A549 (cell line): ENCODE results near the gene ACIN1. TPM values are rescaled to one million over a fixed set of nuclear protein-coding genes. Genes with fewer than 3 reads are reported as not detected.

Experiments used
- ATAC-seq, 2 experiments: fragments of 200-7000 bp in 1 of 2; fragments of >200 bp in 1 of 2; cut with Nextera tagmentation in 1 of 2; cut with Tn5 transposase in 1 of 2; 3 replicates each; pipeline versions ENCODE4 v1.8.0 to v1.9.1; 2018 to 2020; ENCODE audit warnings: mild to moderate bottlenecking in 1 of 2, moderate library complexity in 1 of 2
- CTCF ChIA-PET: fragments of 300-600 bp; sonication (Branson Sonifier 250); formaldehyde crosslinking; extraction: SDS; loops from one replicate; lab custom pipeline; 2021; ENCODE audit warnings: antibody characterized with exemption, inconsistent platforms; lab: Yijun Ruan, JAX
- POLR2A ChIA-PET: fragments of 350-600 bp; formaldehyde crosslinking; extraction: SDS; loops from one replicate; lab custom pipeline; 2021; ENCODE audit warnings: antibody characterized with exemption, inconsistent platforms; lab: Yijun Ruan, JAX
- DNase-seq, 2 experiments: peaks; one replicate each; pipeline versions ENCODE4 v3.0.0 to v3.0.0-alpha.2; 2011 to 2016; ENCODE audit warnings: low read depth in 1 of 2, low spot score in 1 of 2
- FAIRE-seq: peaks from 2 replicates; lab custom pipeline; 2011; peaks lifted over from hg19 to GRCh38; lab: Jason Lieb, UNC
- H3K27ac ChIP-seq, 2 experiments: fragments of >200 bp; sonication (Bioruptor Twin); formaldehyde crosslinking; 3 replicates each; pipeline ENCODE4 v1.5.1; 2016 to 2017
- H3K4me1 ChIP-seq: fragments of >200 bp; sonication (Bioruptor Twin); formaldehyde crosslinking; 3 replicates; pipeline ENCODE4 v1.6.1; 2016
- H3K4me2 ChIP-seq: fragments of >200 bp; sonication (Bioruptor Twin); formaldehyde crosslinking; 3 replicates; pipeline ENCODE4 v1.6.1; 2016
- H3K4me3 ChIP-seq: fragments of >200 bp; sonication (Bioruptor Twin); formaldehyde crosslinking; 3 replicates; pipeline ENCODE4 v1.5.1; 2016
- H3K9me3 ChIP-seq: fragments of >200 bp; sonication (Bioruptor Twin); formaldehyde crosslinking; 3 replicates; pipeline ENCODE4 v1.6.1; 2016
- ATOH8 ChIP-seq: fragments of 250-450 bp; sonication (Bioruptor Pico); IDR thresholded peaks from 2 replicates; pipeline ENCODE4 v1.5.0; 2020; ENCODE audit warnings: low read depth, mild to moderate bottlenecking, moderate library complexity
- CBX2 ChIP-seq: fragments of 200-600 bp; sonication (generic); IDR thresholded peaks from 2 replicates; pipeline ENCODE4 v1.6.1; 2016; ENCODE audit warnings: low read depth, mild to moderate bottlenecking, borderline replicate concordance
- CBX8 ChIP-seq: fragments of 200-600 bp; sonication (generic); IDR thresholded peaks from 2 replicates; pipeline ENCODE4 v1.6.1; 2016
- CEBPB ChIP-seq, 2 experiments: fragments of >200 bp in 1 of 2; sonication (Bioruptor Twin) in 1 of 2; formaldehyde crosslinking in 1 of 2; IDR thresholded peaks; 2 replicates each; pipeline ENCODE4 v1.6.1; 2012 to 2016
- E2F6 ChIP-seq: IDR thresholded peaks from 2 replicates; pipeline ENCODE4 v1.6.1; 2012; ENCODE audit warnings: low read depth, borderline replicate concordance
- EHMT2 ChIP-seq: fragments of 200-600 bp; sonication (generic); IDR thresholded peaks from 2 replicates; pipeline ENCODE4 v1.6.1; 2016; ENCODE audit warnings: antibody characterized with exemption, low read depth, mild to moderate bottlenecking, moderate library complexity
- FOSB ChIP-seq: fragments of 250-450 bp; sonication (Bioruptor Pico); IDR thresholded peaks from 2 replicates; pipeline ENCODE4 v1.5.0; 2020; ENCODE audit warnings: mild to moderate bottlenecking, moderate library complexity
- FOSL2 ChIP-seq, 2 experiments: fragments of 450-650 bp in 1 of 2; fragments of >200 bp in 1 of 2; sonication (Bioruptor Twin) in 1 of 2; formaldehyde crosslinking; IDR thresholded peaks; 2 replicates each; pipeline versions ENCODE4 v1.5.0 to v1.6.1; 2016 to 2020; ENCODE audit warnings: mild to moderate bottlenecking in 1 of 2, moderate library complexity in 1 of 2
- FOXS1 ChIP-seq: fragments of 250-450 bp; sonication (Bioruptor Pico); IDR thresholded peaks from 2 replicates; pipeline ENCODE4 v1.5.0; 2020; ENCODE audit warnings: mild to moderate bottlenecking, moderate library complexity
- HMGXB4 ChIP-seq: fragments of 250-450 bp; sonication (Bioruptor Pico); IDR thresholded peaks from 2 replicates; pipeline ENCODE4 v1.5.0; 2021; ENCODE audit warnings: mild to moderate bottlenecking, moderate library complexity, borderline replicate concordance
- HOXA7 ChIP-seq: fragments of 250-450 bp; sonication (Bioruptor Pico); IDR thresholded peaks from 2 replicates; pipeline ENCODE4 v1.5.0; 2020; ENCODE audit warnings: mild to moderate bottlenecking, moderate library complexity
- HOXB13 ChIP-seq: fragments of 250-450 bp; sonication (Bioruptor Pico); IDR thresholded peaks from 2 replicates; pipeline ENCODE4 v1.5.0; 2020; ENCODE audit warnings: low read depth, mild to moderate bottlenecking, moderate library complexity
- KDM5A ChIP-seq: fragments of 200-600 bp; sonication (generic); IDR thresholded peaks from 2 replicates; pipeline ENCODE4 v1.6.1; 2016; ENCODE audit warnings: antibody characterized with exemption, mild to moderate bottlenecking
- MAFK ChIP-seq: fragments of 450-650 bp; IDR thresholded peaks from 2 replicates; pipeline ENCODE4 v1.6.1; 2014; ENCODE audit not compliant: partially characterized antibody
- MAX ChIP-seq: IDR thresholded peaks from 2 replicates; pipeline ENCODE4 v1.6.1; 2012
- MAZ ChIP-seq: fragments of 150-350 bp; IDR thresholded peaks from 2 replicates; pipeline ENCODE4 v1.6.1; 2014; ENCODE audit warnings: antibody characterized with exemption, low read depth, low read length, borderline replicate concordance
- MYC ChIP-seq: IDR thresholded peaks from 2 replicates; pipeline ENCODE4 v1.6.1; 2012; ENCODE audit warnings: mild to moderate bottlenecking, inconsistent platforms, low read length, improper control_type of control experiment, borderline replicate concordance
- NPAS2 ChIP-seq: fragments of 250-450 bp; sonication (Bioruptor Pico); IDR thresholded peaks from 2 replicates; pipeline ENCODE4 v1.8.0; 2022; ENCODE audit warnings: mild to moderate bottlenecking, moderate library complexity, borderline replicate concordance
- NR3C1 ChIP-seq: fragments of >200 bp; sonication (Bioruptor Twin); formaldehyde crosslinking; IDR thresholded peaks from 3 replicates; pipeline ENCODE4 v1.6.1; 2017
- PBX3 ChIP-seq: IDR thresholded peaks from 2 replicates; pipeline ENCODE4 v1.6.1; 2012
- POLR2AphosphoS2 ChIP-seq: conservative IDR thresholded peaks from 2 replicates; pipeline ENCODE4 v1.6.1; 2012; ENCODE audit warnings: low read length, improper control_type of control experiment, inconsistent platforms
- RAD21 ChIP-seq, 2 experiments: fragments of >200 bp in 1 of 2; sonication (Bioruptor Twin) in 1 of 2; formaldehyde crosslinking in 1 of 2; IDR thresholded peaks in 1 of 2; conservative IDR thresholded peaks in 1 of 2; 2 replicates in 1 of 2; 3 replicates in 1 of 2; pipeline ENCODE4 v1.6.1; 2012 to 2018; ENCODE audit warnings: inconsistent platforms in 1 of 2
- RARB ChIP-seq: fragments of 250-450 bp; sonication (Bioruptor Pico); IDR thresholded peaks from 2 replicates; pipeline ENCODE4 v1.8.0; 2021; ENCODE audit warnings: mild to moderate bottlenecking, moderate library complexity
- RNF2 ChIP-seq: fragments of 200-600 bp; sonication (generic); IDR thresholded peaks from 2 replicates; pipeline ENCODE4 v1.6.1; 2016; ENCODE audit warnings: low read depth, mild to moderate bottlenecking, antibody characterized with exemption, moderate library complexity, borderline replicate concordance
- SREBF2 ChIP-seq: fragments of 450-650 bp; IDR thresholded peaks from 2 replicates; pipeline ENCODE4 v1.6.1; 2014; ENCODE audit warnings: mild to moderate bottlenecking, moderate library complexity
- ZC3H11A ChIP-seq: fragments of 450-650 bp; IDR thresholded peaks from 2 replicates; pipeline ENCODE4 v1.6.1; 2014; ENCODE audit warnings: antibody characterized with exemption, mild to moderate bottlenecking
- ZFP36 ChIP-seq: fragments of 450-650 bp; IDR thresholded peaks from 2 replicates; pipeline ENCODE4 v1.6.1; 2014; ENCODE audit warnings: borderline replicate concordance; ENCODE audit not compliant: partially characterized antibody
- ZNF302 ChIP-seq: fragments of 250-450 bp; sonication (Bioruptor Pico); IDR thresholded peaks from 2 replicates; pipeline ENCODE4 v1.9.0; 2021; ENCODE audit warnings: inconsistent platforms, mild to moderate bottlenecking, moderate library complexity
- WGBS: methylation state at CpG from one replicate; pipeline ENCODE4 v1.1.6; 2017; ENCODE audit errors: missing lambda C conversion rate; 5-methylcytosine and 5-hydroxymethylcytosine counted together
- polyA plus RNA-seq, 4 experiments: library from polyadenylated mRNA; depleted of rRNA in 3 of 4; stranded (reverse); fragments of >200 nt; fragmentation: RNase III in 1 of 4; extraction: RNeasy Plus Mini Kit Qiagen cat#74134 plus additional on column Dnase treatment in 1 of 4; gene quantifications; 2 replicates in 3 of 4; 3 replicates in 1 of 4; pipeline ENCODE4 v1.2.3, GENCODE V29; 2011 to 2017

Gene ACIN1
- polyA plus RNA-seq, 2 of the 4 experiments (the other 2 are of a cell fraction), result 140 to 147 TPM

GRCh38 chr14:23023795-23024152 is 71.2 kb downstream of the ACIN1 start (continued):
- TF ChIP-seq CBX2 (no peak), HOXA7 (CRISPR knock-in tag) (no peak), CEBPB (IDR thresholded peaks at IDR 0.05) (no peak), MAFK (no peak)

- ChIA-PET CTCF (interaction anchor here (0.9 to 4.2 kb wide), 6 partner anchors 10 to 38 kb away, joined by 3 to 17 read pairs (median 4); partner anchors contain the start of gene CDH24), POLR2A (interaction anchor here (0.6 to 3.0 kb wide), 2 partner anchors 9 to 16 kb away, joined by 3 to 25 read pairs; no protein-coding TSS in a partner anchor)
- FAIRE-seq, result no peak
- no peak; a peak in 1 of 6 replicates for ATAC-seq
- DNase-seq, result no peak
- Histone ChIP-seq H3K4me1 (no peaks in the 10 kb centered on the region), H3K27ac (no peak overlapping the region), H3K4me3 (no peak overlapping the region), H3K9me3 (no peaks in the 10 kb centered on the region), H3K4me2 (no peak overlapping the region)
- 72% methylated on average over 8 of the region's 8 CpGs for WGBS
- TF ChIP-seq PBX3 (no peak), CBX8 (no peak), NR3C1 (no peak), RAD21 (conservative IDR thresholded peaks at IDR 0.05 in 1 of 2, IDR thresholded peaks at IDR 0.05 in 1 of 2) (no peak), MAX (no peak), SREBF2 (no peak), MAZ (no peak), RNF2 (no peak), KDM5A (no peak), FOXS1 (CRISPR knock-in tag) (no peak), HMGXB4 (CRISPR knock-in tag) (no peak)
These were observed 71.7 kb downstream of the ACIN1 start for GRCh38 chr14:23023022-23023794.

GRCh38 chr14:23021889-23022442 is 73.0 kb downstream of the ACIN1 start:
- H3K4me2 ChIP-seq, result no peak overlapping the region
- 68% methylated on average over 7 of the region's 7 CpGs for WGBS
- H3K27ac ChIP-seq, result no peak overlapping the region
- H3K4me3 ChIP-seq, result no peak overlapping the region
- CTCF ChIA-PET, result interaction anchor here (0.5 to 4.2 kb wide), 11 partner anchors 9 to 75 kb away, joined by 3 to 19 read pairs (median 4); partner anchors contain the start of gene CDH24
- no peaks in the 10 kb centered on the region for H3K9me3 ChIP-seq
- TF ChIP-seq MYC, result no peak
- TF ChIP-seq MAX, result no peak
- no peak for TF ChIP-seq RARB (CRISPR knock-in tag)
- TF ChIP-seq FOSL2 (IDR thresholded peaks at IDR 0.05), result no peak
- no peak for TF ChIP-seq FOSL2 (CRISPR knock-in tag; IDR thresholded peaks at IDR 0.05)
- no peak for TF ChIP-seq EHMT2
- no peak for TF ChIP-seq ZC3H11A
- no peak for TF ChIP-seq MAZ
- TF ChIP-seq HOXB13 (CRISPR knock-in tag), result no peak
- no peak for TF ChIP-seq ZFP36
- no peak for TF ChIP-seq ZNF302 (CRISPR knock-in tag)
- no peak for TF ChIP-seq NPAS2
- no peak for TF ChIP-seq CBX2
- no peak for TF ChIP-seq E2F6
- TF ChIP-seq ATOH8, result no peak
- no peak for TF ChIP-seq POLR2AphosphoS2
- TF ChIP-seq FOSB, result no peak
- no peak for FAIRE-seq
- no peaks in the 10 kb centered on the region for H3K4me1 ChIP-seq
- no peak for DNase-seq
- ATAC-seq, result no peak
- POLR2A ChIA-PET, result interaction anchor here (0.5 kb wide), 1 partner anchor 46 kb away, joined by 3 read pairs; no protein-coding TSS in a partner anchor
